GM10266 (cell line): ENCODE measurements around the gene C1QTNF12.

Experiments
- DNase-seq: peaks from one replicate; pipeline ENCODE4 v3.0.0; 2012; ENCODE audit errors: extremely low spot score
- CTCF ChIP-seq: IDR thresholded peaks from 2 replicates; pipeline ENCODE4 v1.5.1; 2012; ENCODE audit warnings: mild to moderate bottlenecking, low read depth; ENCODE audit not compliant: control insufficient read depth, insufficient read depth; ENCODE audit errors: missing control alignments

Gene C1QTNF12

DNA sequence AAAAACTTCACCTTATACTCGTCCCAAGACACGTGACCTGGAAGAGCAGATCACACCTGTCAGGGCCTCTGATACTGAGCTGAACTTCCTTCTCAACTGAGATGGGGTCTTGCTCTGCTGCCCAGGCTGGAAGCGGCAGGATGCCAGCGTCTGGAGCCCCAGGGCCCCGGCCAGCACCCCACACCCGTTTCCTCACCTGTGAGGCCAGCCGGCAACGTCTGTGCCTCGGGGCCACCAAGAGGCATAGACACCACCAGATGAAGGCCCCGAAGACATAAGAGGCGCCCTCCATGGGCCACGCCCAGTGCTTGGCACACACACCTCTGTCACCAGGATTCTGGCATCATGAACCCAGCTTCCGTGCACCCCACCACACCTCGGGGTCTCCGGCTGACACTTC is 23.2 kb downstream of the C1QTNF12 start:
- no peak for TF ChIP-seq CTCF
- no peak for DNase-seq

GRCh38 chr1:1222575-1223225 is 23.8 kb downstream of the C1QTNF12 start:
- DNase-seq, result no peak
- TF ChIP-seq CTCF, result no peak

- no peak for DNase-seq
- TF ChIP-seq CTCF, result no peak
These were observed 24.5 kb downstream of the C1QTNF12 start for GRCh38 chr1:1221887-1222574.

- no peak for TF ChIP-seq CTCF
- DNase-seq, result no peak
These were observed 26.3 kb downstream of the C1QTNF12 start for GRCh38 chr1:1220197-1220596.

GRCh38 chr1:1219341-1219740 is 27.2 kb downstream of the C1QTNF12 start:
- no peak for DNase-seq
- TF ChIP-seq CTCF, result no peak

DNA sequence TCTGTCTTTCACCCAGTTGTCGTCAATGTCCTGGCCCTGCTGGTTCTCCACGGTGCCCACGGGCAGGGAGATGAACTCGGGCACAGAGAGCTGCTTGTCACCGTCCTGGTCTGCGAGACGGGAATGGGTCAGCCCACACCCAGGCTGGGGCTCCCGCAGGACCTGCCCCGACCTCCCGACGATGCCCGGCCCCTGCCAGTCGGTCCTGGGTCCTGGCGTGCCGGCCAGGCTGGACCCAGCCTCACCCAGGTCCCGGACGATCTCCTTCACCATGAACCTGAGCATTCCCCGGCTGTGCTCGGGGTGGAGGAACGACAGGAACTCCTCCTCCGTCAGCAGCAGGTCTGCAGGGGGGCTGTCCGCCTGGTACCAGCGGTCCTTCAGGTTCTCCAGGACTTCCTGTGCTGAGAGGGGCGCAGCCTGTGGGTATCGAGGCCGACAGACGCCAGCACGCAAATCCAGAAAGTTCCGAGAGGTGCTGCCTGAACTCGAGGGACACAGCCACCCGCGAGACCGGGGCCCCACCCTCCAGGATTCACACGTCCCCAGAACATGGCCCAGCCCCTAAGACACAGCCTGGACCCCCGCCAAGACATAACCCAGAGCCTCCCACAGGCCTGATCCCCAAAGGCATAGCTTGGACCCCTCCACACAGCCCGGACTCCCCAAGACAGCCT is 27.9 kb downstream of the C1QTNF12 start:
- no peak for DNase-seq
- TF ChIP-seq CTCF, result no peak
